Upper lobe of right lung (tissue), 1 donor: ENCODE measurements around the gene PMFBP1. TPM values are rescaled to one million over a fixed set of nuclear protein-coding genes. Genes with fewer than 3 reads are reported as not detected.

Source experiments
- ATAC-seq: fragments of 200-7000 bp; cut with Tn5 transposase; one replicate; pipeline ENCODE4 v1.9.1; 2020; ENCODE audit warnings: mild to moderate bottlenecking, moderate library complexity
- DNase-seq: peaks from one replicate; pipeline ENCODE4 v3.0.0-alpha.2; 2020
- H3K27ac ChIP-seq: fragments of 200-600 bp; one replicate; pipeline ENCODE4 v1.8.0; 2022
- H3K27me3 ChIP-seq: fragments of 200-600 bp; one replicate; pipeline ENCODE4 v1.8.0; 2022; ENCODE audit warnings: mild to moderate bottlenecking
- H3K36me3 ChIP-seq: fragments of 200-600 bp; one replicate; pipeline ENCODE4 v1.8.0; 2022
- H3K4me1 ChIP-seq: fragments of 200-600 bp; one replicate; pipeline ENCODE4 v1.8.0; 2022
- H3K4me3 ChIP-seq: fragments of 200-600 bp; one replicate; pipeline ENCODE4 v1.8.0; 2022; ENCODE audit warnings: mild to moderate bottlenecking
- H3K9me3 ChIP-seq: fragments of 200-600 bp; one replicate; pipeline ENCODE4 v1.8.0; 2022
- intact Hi-C: fragments of 100-400 bp; cut with DNase I; formaldehyde crosslinking; loops from one replicate; pipeline ENCODE4 v1.11.0; 2022
- total RNA-seq: library from RNA; stranded (reverse); fragmentation: NEBNext Ultra II Directional; extraction: Animal tissue kit (Norgen Biotek cat#: 25700); gene quantifications from one replicate; pipeline ENCODE4 v1.2.1, GENCODE V29; 2021
- TF ChIP-seq, protein P1 (sequence below): fragments of 200-600 bp; IDR thresholded peaks from one replicate; pipeline ENCODE4 v1.8.0; 2022; ENCODE audit warnings: antibody characterized with exemption
- donor health status: DM: no; HTN: yes; CAD: no; lungs with severe emphysema.

PMFBP1 gene
- total RNA-seq, 1 donor from 2014 or later = 0.23 TPM

- no peaks in the 10 kb centered on the region for H3K27me3 ChIP-seq
- H3K4me3 ChIP-seq = no peak overlapping the region
- H3K4me1 ChIP-seq = no peaks in the 10 kb centered on the region
- DNase-seq (no peak), ATAC-seq (no peak)
- TF ChIP-seq, protein P1, sequence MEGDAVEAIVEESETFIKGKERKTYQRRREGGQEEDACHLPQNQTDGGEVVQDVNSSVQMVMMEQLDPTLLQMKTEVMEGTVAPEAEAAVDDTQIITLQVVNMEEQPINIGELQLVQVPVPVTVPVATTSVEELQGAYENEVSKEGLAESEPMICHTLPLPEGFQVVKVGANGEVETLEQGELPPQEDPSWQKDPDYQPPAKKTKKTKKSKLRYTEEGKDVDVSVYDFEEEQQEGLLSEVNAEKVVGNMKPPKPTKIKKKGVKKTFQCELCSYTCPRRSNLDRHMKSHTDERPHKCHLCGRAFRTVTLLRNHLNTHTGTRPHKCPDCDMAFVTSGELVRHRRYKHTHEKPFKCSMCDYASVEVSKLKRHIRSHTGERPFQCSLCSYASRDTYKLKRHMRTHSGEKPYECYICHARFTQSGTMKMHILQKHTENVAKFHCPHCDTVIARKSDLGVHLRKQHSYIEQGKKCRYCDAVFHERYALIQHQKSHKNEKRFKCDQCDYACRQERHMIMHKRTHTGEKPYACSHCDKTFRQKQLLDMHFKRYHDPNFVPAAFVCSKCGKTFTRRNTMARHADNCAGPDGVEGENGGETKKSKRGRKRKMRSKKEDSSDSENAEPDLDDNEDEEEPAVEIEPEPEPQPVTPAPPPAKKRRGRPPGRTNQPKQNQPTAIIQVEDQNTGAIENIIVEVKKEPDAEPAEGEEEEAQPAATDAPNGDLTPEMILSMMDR = no peak
- intact Hi-C loops = no loop called here
- no peaks in the 10 kb centered on the region for H3K9me3 ChIP-seq
- H3K36me3 ChIP-seq = no peaks in the 10 kb centered on the region
- H3K27ac ChIP-seq = no peak overlapping the region
These were observed 2.2 kb downstream of the PMFBP1 start for GRCh38 chr16:72169708-72170107.

GRCh38 chr16:72168365-72168764, 3.6 kb downstream of the PMFBP1 start:
- TF ChIP-seq, protein P1 = no peak
- Histone ChIP-seq H3K27ac (no peak overlapping the region), H3K4me3 (no peak overlapping the region), H3K4me1 (no peaks in the 10 kb centered on the region), H3K9me3 (no peaks in the 10 kb centered on the region), H3K36me3 (no peaks in the 10 kb centered on the region), H3K27me3 (no peaks in the 10 kb centered on the region)
- no peak for ATAC-seq
- intact Hi-C loops = no loop called here
- DNase-seq = no peak

- no peaks in the 10 kb centered on the region for H3K36me3 ChIP-seq
- TF ChIP-seq, protein P1 = no peak
- H3K4me3 ChIP-seq = no peak overlapping the region
- ATAC-seq (no peak), DNase-seq (no peak)
- no peaks in the 10 kb centered on the region for H3K9me3 ChIP-seq
- intact Hi-C loops = no loop called here
- no peak overlapping the region for H3K27ac ChIP-seq
- no peaks in the 10 kb centered on the region for H3K4me1 ChIP-seq
- no peaks in the 10 kb centered on the region for H3K27me3 ChIP-seq
These were observed 4.9 kb downstream of the PMFBP1 start for GRCh38 chr16:72166954-72167561.

GRCh38 chr16:72166151-72166550, 5.8 kb downstream of the PMFBP1 start:
- H3K9me3 ChIP-seq = no peaks in the 10 kb centered on the region
- no peak overlapping the region for H3K4me3 ChIP-seq
- H3K27ac ChIP-seq = no peak overlapping the region
- TF ChIP-seq, protein P1 = no peak
- intact Hi-C loops = no loop called here
- H3K36me3 ChIP-seq = no peaks in the 10 kb centered on the region
- DNase-seq (no peak), ATAC-seq (no peak)
- H3K4me1 ChIP-seq = no peaks in the 10 kb centered on the region
- H3K27me3 ChIP-seq = no peaks in the 10 kb centered on the region

GRCh38 chr16:72164691-72165090, 7.3 kb downstream of the PMFBP1 start:
- H3K9me3 ChIP-seq = no peaks in the 10 kb centered on the region
- ATAC-seq = no peak
- TF ChIP-seq, protein P1 = no peak

More at GRCh38 chr16:72164691-72165090, 7.3 kb downstream of the PMFBP1 start:
- DNase-seq = no peak
- no peaks in the 10 kb centered on the region for H3K27me3 ChIP-seq
- no peaks in the 10 kb centered on the region for H3K36me3 ChIP-seq
- H3K4me1 ChIP-seq = no peaks in the 10 kb centered on the region
- no peak overlapping the region for H3K4me3 ChIP-seq
- intact Hi-C loops = no loop called here
- H3K27ac ChIP-seq = no peak overlapping the region
